ENCODE results near the gene TMPRSS13.

GRCh38 chr11:117931971-117932370 lies 2.8 kb upstream of the TMPRSS13 start:
- TF ChIP-seq CTCF (IDR thresholded peaks at IDR 0.05; ENCODE audit: borderline replicate concordance, extremely low read depth, low read length, poor library complexity, severe bottlenecking) = no peak
- TF ChIP-seq EZH2 (IDR thresholded peaks at IDR 0.05; ENCODE audit: borderline replicate concordance, low read depth, low read length, severe bottlenecking) = no peak
